Endodermal cell (in vitro differentiated cells): Measurements from ENCODE around the gene STK32B. TPM values are rescaled to one million over a fixed set of nuclear protein-coding genes. Genes with fewer than 3 reads are reported as not detected.

ENCODE experiments used
- DNase-seq: peaks from one replicate; pipeline ENCODE4 v3.0.0-alpha.2; 2017
- H3K27ac ChIP-seq: 2 replicates; pipeline ENCODE4 v1.5.1; 2013; ENCODE audit warnings: mild to moderate bottlenecking, low read depth, low read length, moderate library complexity
- H3K27me3 ChIP-seq: 2 replicates; pipeline ENCODE4 v1.6.1; 2013; ENCODE audit warnings: mild to moderate bottlenecking, low read length, moderate library complexity; ENCODE audit not compliant: insufficient read depth, control insufficient read depth, poor library complexity, severe bottlenecking
- H3K36me3 ChIP-seq: 2 replicates; pipeline ENCODE4 v1.7.0; 2013; ENCODE audit warnings: mild to moderate bottlenecking, low read length, moderate library complexity; ENCODE audit not compliant: control insufficient read depth, insufficient read depth
- H3K4me1 ChIP-seq: one replicate; pipeline ENCODE4 v1.7.0; 2013; ENCODE audit warnings: low read length; ENCODE audit not compliant: control insufficient read depth, insufficient read depth
- H3K4me3 ChIP-seq: 2 replicates; pipeline ENCODE4 v1.5.1; 2013; ENCODE audit warnings: mild to moderate bottlenecking, low read length, moderate library complexity
- H3K9ac ChIP-seq: 2 replicates; pipeline ENCODE4 v1.6.1; 2013; ENCODE audit warnings: mild to moderate bottlenecking, low read length, moderate library complexity; ENCODE audit not compliant: poor library complexity, severe bottlenecking; ENCODE audit errors: extremely low read depth
- H3K9me3 ChIP-seq: 2 replicates; pipeline ENCODE4 v1.6.1; 2013; ENCODE audit warnings: mild to moderate bottlenecking, low read length, moderate library complexity; ENCODE audit not compliant: control insufficient read depth
- H3K27ac Mint-ChIP-seq: 2 replicates; pipeline ENCODE4 v1.8.0; 2020; ENCODE audit warnings: mixed read lengths
- H3K27me3 Mint-ChIP-seq: 2 replicates; pipeline ENCODE4 v1.8.0; 2021; ENCODE audit warnings: mild to moderate bottlenecking, mixed read lengths; ENCODE audit not compliant: insufficient read depth
- H3K36me3 Mint-ChIP-seq: 2 replicates; pipeline ENCODE4 v1.8.0; 2020; ENCODE audit warnings: low read depth, mixed read lengths
- H3K4me1 Mint-ChIP-seq: 2 replicates; pipeline ENCODE4 v1.8.0; 2020; ENCODE audit warnings: mixed read lengths
- H3K4me3 Mint-ChIP-seq: 2 replicates; pipeline ENCODE4 v1.8.0; 2020; ENCODE audit warnings: mild to moderate bottlenecking, moderate library complexity, mixed read lengths
- H3K9me3 Mint-ChIP-seq: 2 replicates; pipeline ENCODE4 v1.8.0; 2020; ENCODE audit warnings: mild to moderate bottlenecking, mixed read lengths
- CTCF ChIP-seq: fragments of 200-600 bp; sonication (generic); conservative IDR thresholded peaks from 2 replicates; pipeline ENCODE4 v1.5.0; 2021; ENCODE audit warnings: antibody characterized with exemption, mild to moderate bottlenecking
- WGBS, 2 experiments: methylation state at CpG; one replicate each; pipeline versions ENCODE4 v1.1.5 to v1.1.7; 2013; ENCODE audit warnings: missing lambda C conversion rate in 2 of 2, mixed read lengths in 1 of 2; ENCODE audit not compliant: insufficient coverage in 1 of 2, insufficient read length in 1 of 2; 5-methylcytosine and 5-hydroxymethylcytosine counted together
- total RNA-seq, 2 donors: library from RNA; stranded (reverse); fragmentation: NEBNext Ultra II Directional in 1 of 2; extraction: Animal tissue kit (Norgen Biotek cat#: 25700) in 1 of 2; gene quantifications; 2 replicates in 1 of 2; 3 replicates in 1 of 2; pipeline ENCODE4 v1.2.1, GENCODE V29; 2021

The STK32B gene
- total RNA-seq, 2 donors from 2014 or later, result 1.4 to 1.5 TPM

- H3K9me3 ChIP-seq, result no peaks in the 10 kb centered on the region
- no peak overlapping the region for H3K9ac ChIP-seq
- H3K27ac ChIP-seq, result no peak overlapping the region
- Mint-ChIP-seq H3K27me3 (peaks cover 22% of the 10 kb centered on the region), H3K36me3 (no peaks in the 10 kb centered on the region), H3K4me1 (peaks cover 7% of the 10 kb centered on the region), H3K9me3 (no peaks in the 10 kb centered on the region), H3K4me3 (no peak overlapping the region), H3K27ac (no peak overlapping the region)
- TF ChIP-seq CTCF, result no peak
- H3K36me3 ChIP-seq, result no peaks in the 10 kb centered on the region
- no peak overlapping the region for H3K4me3 ChIP-seq
- H3K4me1 ChIP-seq, result no peaks in the 10 kb centered on the region
- no peak for DNase-seq
- H3K27me3 ChIP-seq, result no peaks in the 10 kb centered on the region
- WGBS, 2 experiments, result 91 to 95% methylated on average over 2 of the region's 2 CpGs
Measured at GRCh38 chr4:5139141-5139540, 87.9 kb downstream of the STK32B start.

GRCh38 chr4:5141802-5142201 lies 90.5 kb downstream of the STK32B start:
- Histone ChIP-seq H3K27me3 (no peaks in the 10 kb centered on the region), H3K27ac (no peak overlapping the region), H3K36me3 (no peaks in the 10 kb centered on the region), H3K4me3 (no peak overlapping the region), H3K9ac (no peak overlapping the region), H3K9me3 (no peaks in the 10 kb centered on the region), H3K4me1 (no peaks in the 10 kb centered on the region)
- H3K4me1 Mint-ChIP-seq, result no peaks in the 10 kb centered on the region
- H3K27me3 Mint-ChIP-seq, result peaks cover 15% of the 10 kb centered on the region
- WGBS, 2 experiments, result 83 to 100% methylated on average over 2 to 4 of the region's 4 CpGs
- H3K9me3 Mint-ChIP-seq, result no peaks in the 10 kb centered on the region
- no peak for DNase-seq
- no peak overlapping the region for H3K27ac Mint-ChIP-seq
- TF ChIP-seq CTCF, result no peak
- H3K36me3 Mint-ChIP-seq, result no peaks in the 10 kb centered on the region
- H3K4me3 Mint-ChIP-seq, result no peak overlapping the region

GRCh38 chr4:5142726-5143125 lies 91.4 kb downstream of the STK32B start:
- H3K27me3 Mint-ChIP-seq, result peaks cover 11% of the 10 kb centered on the region
- Histone ChIP-seq H3K9ac (no peak overlapping the region), H3K9me3 (no peaks in the 10 kb centered on the region), H3K27ac (no peak overlapping the region), H3K27me3 (no peaks in the 10 kb centered on the region), H3K4me1 (no peaks in the 10 kb centered on the region), H3K36me3 (no peaks in the 10 kb centered on the region), H3K4me3 (no peak overlapping the region)
- TF ChIP-seq CTCF, result peak; percentile 86
- 81 to 83% methylated on average over 3 of the region's 3 CpGs for WGBS, 2 experiments
- no peak overlapping the region for H3K27ac Mint-ChIP-seq
- no peaks in the 10 kb centered on the region for H3K9me3 Mint-ChIP-seq
- no peaks in the 10 kb centered on the region for H3K36me3 Mint-ChIP-seq
- H3K4me3 Mint-ChIP-seq, result no peak overlapping the region
- peak; percentile 84 for DNase-seq
- no peaks in the 10 kb centered on the region for H3K4me1 Mint-ChIP-seq
